Measurements from ENCODE around the gene GATA3. TPM values are rescaled to one million over a fixed set of nuclear protein-coding genes. Genes with fewer than 3 reads are reported as not detected.

The GATA3 gene
- total RNA-seq, 1 donor from 2014 or later: not detected

GRCh38 chr10:8088504-8088903 lies 34.0 kb downstream of the GATA3 start:
- H3K79me2 ChIP-seq (ENCODE audit: low read depth): no peaks in the 10 kb centered on the region
- H3K4me3 ChIP-seq: no peak overlapping the region
- no peak overlapping the region for H3K27ac ChIP-seq
- peaks cover 7% of the 10 kb centered on the region for H3K27me3 ChIP-seq
- H4K20me1 ChIP-seq (ENCODE audit: low read depth): no peaks in the 10 kb centered on the region
- no peak overlapping the region for H3K4me2 ChIP-seq
- H3K27me3 Mint-ChIP-seq (ENCODE audit: insufficient read depth, low read depth): peaks cover 7% of the 10 kb centered on the region
- no peak overlapping the region for H3K27ac Mint-ChIP-seq
- H3K9ac ChIP-seq: no peak overlapping the region
- DNase-seq (ENCODE audit: low spot score): no peak
- H3K4me3 Mint-ChIP-seq: no peak overlapping the region
- no peaks in the 10 kb centered on the region for H3K9me3 ChIP-seq (ENCODE audit: low read depth)
- H3K36me3 ChIP-seq: no peaks in the 10 kb centered on the region
- H3K4me1 ChIP-seq: peaks cover 8% of the 10 kb centered on the region
- no peaks in the 10 kb centered on the region for H3K9me3 Mint-ChIP-seq
- TF ChIP-seq EZH2 (IDR thresholded peaks at IDR 0.05): no peak
- no peak for TF ChIP-seq EZH2phosphoT487 (IDR thresholded peaks at IDR 0.05)
- TF ChIP-seq CTCF (IDR thresholded peaks at IDR 0.05): no peak
- H2AFZ ChIP-seq (replicated peaks): no peak overlapping the region
- peaks cover 4% of the 10 kb centered on the region for H3F3A ChIP-seq (ENCODE audit: low read depth)
- H3K36me3 Mint-ChIP-seq: no peaks in the 10 kb centered on the region
- no peaks in the 10 kb centered on the region for H3K4me1 Mint-ChIP-seq

- Histone ChIP-seq H3K4me2 (no peak overlapping the region), H3K9me3 (ENCODE audit: low read depth) (no peaks in the 10 kb centered on the region), H3K4me3 (no peak overlapping the region), H4K20me1 (ENCODE audit: low read depth) (no peaks in the 10 kb centered on the region), H3F3A (ENCODE audit: low read depth) (no peaks in the 10 kb centered on the region), H3K27me3 (no peaks in the 10 kb centered on the region), H2AFZ (replicated peaks) (no peak overlapping the region), H3K27ac (no peak overlapping the region), H3K4me1 (no peaks in the 10 kb centered on the region), H3K79me2 (ENCODE audit: low read depth) (no peaks in the 10 kb centered on the region), H3K9ac (no peak overlapping the region), H3K36me3 (no peaks in the 10 kb centered on the region)
- H3K4me1 Mint-ChIP-seq: no peaks in the 10 kb centered on the region
- no peak for TF ChIP-seq CTCF (IDR thresholded peaks at IDR 0.05)
- peaks cover 2% of the 10 kb centered on the region for H3K27me3 Mint-ChIP-seq (ENCODE audit: insufficient read depth, low read depth)
- H3K9me3 Mint-ChIP-seq: no peaks in the 10 kb centered on the region
- no peak overlapping the region for H3K27ac Mint-ChIP-seq
- no peaks in the 10 kb centered on the region for H3K36me3 Mint-ChIP-seq
- no peak overlapping the region for H3K4me3 Mint-ChIP-seq
- no peak for DNase-seq (ENCODE audit: low spot score)
These were observed 37.9 kb downstream of the GATA3 start for GRCh38 chr10:8092428-8092827.

- TF ChIP-seq EZH2 (IDR thresholded peaks at IDR 0.05): no peak
- no peak for TF ChIP-seq EZH2phosphoT487 (IDR thresholded peaks at IDR 0.05)
- no peak for TF ChIP-seq CTCF (IDR thresholded peaks at IDR 0.05)
- no peaks in the 10 kb centered on the region for H3K9me3 Mint-ChIP-seq
- no peaks in the 10 kb centered on the region for H3F3A ChIP-seq (ENCODE audit: low read depth)
- no peaks in the 10 kb centered on the region for H3K36me3 Mint-ChIP-seq
- no peak overlapping the region for H2AFZ ChIP-seq (replicated peaks)
- H3K36me3 ChIP-seq: no peaks in the 10 kb centered on the region
- H3K4me3 ChIP-seq: no peak overlapping the region
- no peak overlapping the region for H3K4me2 ChIP-seq
- no peaks in the 10 kb centered on the region for H3K9me3 ChIP-seq (ENCODE audit: low read depth)
- H4K20me1 ChIP-seq (ENCODE audit: low read depth): no peaks in the 10 kb centered on the region
- no peak overlapping the region for H3K9ac ChIP-seq
- H3K4me1 ChIP-seq: no peaks in the 10 kb centered on the region
- H3K27ac ChIP-seq: no peak overlapping the region
- no peak for DNase-seq (ENCODE audit: low spot score)
- H3K27me3 ChIP-seq: no peaks in the 10 kb centered on the region
- H3K4me1 Mint-ChIP-seq: no peaks in the 10 kb centered on the region
- H3K79me2 ChIP-seq (ENCODE audit: low read depth): no peaks in the 10 kb centered on the region
- H3K4me3 Mint-ChIP-seq: no peak overlapping the region
- no peak overlapping the region for H3K27ac Mint-ChIP-seq
- H3K27me3 Mint-ChIP-seq (ENCODE audit: insufficient read depth, low read depth): peaks cover 2% of the 10 kb centered on the region
These were observed 41.5 kb downstream of the GATA3 start for GRCh38 chr10:8095959-8096358.

- no peaks in the 10 kb centered on the region for H3K79me2 ChIP-seq (ENCODE audit: low read depth)
- Mint-ChIP-seq H3K4me3 (no peak overlapping the region), H3K27me3 (ENCODE audit: insufficient read depth, low read depth) (peaks cover 5% of the 10 kb centered on the region), H3K4me1 (no peaks in the 10 kb centered on the region), H3K9me3 (no peaks in the 10 kb centered on the region), H3K27ac (no peak overlapping the region), H3K36me3 (no peaks in the 10 kb centered on the region)
- H3K27ac ChIP-seq: no peak overlapping the region
- no peaks in the 10 kb centered on the region for H3K36me3 ChIP-seq
- H3K4me2 ChIP-seq: no peak overlapping the region
- DNase-seq (ENCODE audit: low spot score): no peak
- no peak overlapping the region for H3K9ac ChIP-seq
- H3F3A ChIP-seq (ENCODE audit: low read depth): no peaks in the 10 kb centered on the region
- TF ChIP-seq CTCF (IDR thresholded peaks at IDR 0.05) (no peak), EZH2 (IDR thresholded peaks at IDR 0.05) (no peak), EZH2phosphoT487 (IDR thresholded peaks at IDR 0.05) (no peak)
- H3K4me3 ChIP-seq: no peak overlapping the region
- no peaks in the 10 kb centered on the region for H4K20me1 ChIP-seq (ENCODE audit: low read depth)
- no peaks in the 10 kb centered on the region for H3K4me1 ChIP-seq
- no peak overlapping the region for H2AFZ ChIP-seq (replicated peaks)
- no peaks in the 10 kb centered on the region for H3K9me3 ChIP-seq (ENCODE audit: low read depth)
- H3K27me3 ChIP-seq: no peaks in the 10 kb centered on the region
These were observed 42.4 kb downstream of the GATA3 start for GRCh38 chr10:8096931-8097330.

Measured in neural progenitor cell (in vitro differentiated cells).